KOPT-K1 (cell line): ENCODE data around the gene DYNC2H1.

Source experiments
- H3K27ac ChIP-seq: fragments of 200-600 bp; sonication (generic); 2 replicates; pipeline ENCODE4 v1.5.1; 2016; ENCODE audit warnings: antibody characterized with exemption, mild to moderate bottlenecking, low read depth, low read length; ENCODE audit not compliant: poor library complexity, severe bottlenecking
- H3K36me3 ChIP-seq: fragments of 200-600 bp; sonication (generic); 2 replicates; pipeline ENCODE4 v1.5.1; 2017; ENCODE audit warnings: antibody characterized with exemption, mild to moderate bottlenecking, low read length, moderate library complexity; ENCODE audit not compliant: insufficient read depth
- H3K9me3 ChIP-seq: fragments of 200-600 bp; sonication (generic); 2 replicates; pipeline ENCODE4 v1.5.1; 2017; ENCODE audit warnings: antibody characterized with exemption, low read length, mild to moderate bottlenecking; ENCODE audit not compliant: insufficient read depth, poor library complexity, severe bottlenecking

Gene DYNC2H1

GRCh38 chr11:103202048-103202651 is 92.9 kb downstream of the DYNC2H1 start:
- Histone ChIP-seq H3K9me3 (no peaks in the 10 kb centered on the region), H3K36me3 (no peaks in the 10 kb centered on the region), H3K27ac (no peak overlapping the region)

GRCh38 chr11:103210543-103210942 is 101.3 kb downstream of the DYNC2H1 start:
- H3K27ac ChIP-seq = no peak overlapping the region
- H3K36me3 ChIP-seq = no peaks in the 10 kb centered on the region
- H3K9me3 ChIP-seq = no peaks in the 10 kb centered on the region

- no peak overlapping the region for H3K27ac ChIP-seq
- no peaks in the 10 kb centered on the region for H3K9me3 ChIP-seq
- H3K36me3 ChIP-seq = no peaks in the 10 kb centered on the region
These were observed 106.6 kb downstream of the DYNC2H1 start for GRCh38 chr11:103215812-103216211.

GRCh38 chr11:103220133-103220532 is 110.9 kb downstream of the DYNC2H1 start:
- H3K9me3 ChIP-seq = no peaks in the 10 kb centered on the region
- no peaks in the 10 kb centered on the region for H3K36me3 ChIP-seq
- H3K27ac ChIP-seq = no peak overlapping the region

GRCh38 chr11:103222806-103223205 is 113.6 kb downstream of the DYNC2H1 start:
- Histone ChIP-seq H3K36me3 (no peaks in the 10 kb centered on the region), H3K9me3 (no peaks in the 10 kb centered on the region), H3K27ac (no peak overlapping the region)

GRCh38 chr11:103228807-103229206 is 119.6 kb downstream of the DYNC2H1 start:
- no peak overlapping the region for H3K27ac ChIP-seq
- no peaks in the 10 kb centered on the region for H3K36me3 ChIP-seq

GRCh38 chr11:103234974-103235373 is 125.7 kb downstream of the DYNC2H1 start:
- H3K36me3 ChIP-seq = no peaks in the 10 kb centered on the region
- H3K9me3 ChIP-seq = no peaks in the 10 kb centered on the region
- H3K27ac ChIP-seq = no peak overlapping the region

More at GRCh38 chr11:103228807-103229206, 119.6 kb downstream of the DYNC2H1 start:
- H3K9me3 ChIP-seq = no peaks in the 10 kb centered on the region

- Histone ChIP-seq H3K27ac (no peak overlapping the region), H3K9me3 (no peaks in the 10 kb centered on the region), H3K36me3 (no peaks in the 10 kb centered on the region)
These were observed 132.3 kb downstream of the DYNC2H1 start for GRCh38 chr11:103241574-103241973.

- Histone ChIP-seq H3K9me3 (no peaks in the 10 kb centered on the region), H3K27ac (no peak overlapping the region), H3K36me3 (no peaks in the 10 kb centered on the region)
These were observed 144.9 kb downstream of the DYNC2H1 start for GRCh38 chr11:103254123-103254522.

GRCh38 chr11:103257360-103257759 is 148.1 kb downstream of the DYNC2H1 start:
- H3K27ac ChIP-seq = no peak overlapping the region

GRCh38 chr11:103266167-103266831 is 157.1 kb downstream of the DYNC2H1 start:
- Histone ChIP-seq H3K9me3 (no peaks in the 10 kb centered on the region), H3K36me3 (no peaks in the 10 kb centered on the region), H3K27ac (no peak overlapping the region)

More at GRCh38 chr11:103257360-103257759, 148.1 kb downstream of the DYNC2H1 start:
- Histone ChIP-seq H3K9me3 (no peaks in the 10 kb centered on the region), H3K36me3 (no peaks in the 10 kb centered on the region)

GRCh38 chr11:103272876-103273275 is 163.7 kb downstream of the DYNC2H1 start:
- H3K36me3 ChIP-seq = no peaks in the 10 kb centered on the region
- H3K9me3 ChIP-seq = no peaks in the 10 kb centered on the region
- H3K27ac ChIP-seq = no peak overlapping the region

GRCh38 chr11:103274025-103274424 is 164.8 kb downstream of the DYNC2H1 start:
- Histone ChIP-seq H3K27ac (no peak overlapping the region), H3K9me3 (no peaks in the 10 kb centered on the region), H3K36me3 (no peaks in the 10 kb centered on the region)

GRCh38 chr11:103279821-103280220 is 170.6 kb downstream of the DYNC2H1 start:
- H3K9me3 ChIP-seq = no peaks in the 10 kb centered on the region
- H3K27ac ChIP-seq = no peak overlapping the region
- no peaks in the 10 kb centered on the region for H3K36me3 ChIP-seq

- no peak overlapping the region for H3K27ac ChIP-seq
- no peaks in the 10 kb centered on the region for H3K36me3 ChIP-seq
- H3K9me3 ChIP-seq = no peaks in the 10 kb centered on the region
These were observed 172.1 kb downstream of the DYNC2H1 start for GRCh38 chr11:103281301-103281700.

GRCh38 chr11:103284260-103284659 is 175.0 kb downstream of the DYNC2H1 start:
- no peak overlapping the region for H3K27ac ChIP-seq
- no peaks in the 10 kb centered on the region for H3K36me3 ChIP-seq
- H3K9me3 ChIP-seq = no peaks in the 10 kb centered on the region
